ENCODE measurements around the gene XPO6.

XPO6 gene

GRCh38 chr16:28087675-28088300, 124.0 kb downstream of the XPO6 start:
- Histone ChIP-seq H3K27me3 (ENCODE audit: insufficient read depth, low read length, poor library complexity, severe bottlenecking) (no peaks in the 10 kb centered on the region), H3K9ac (ENCODE audit: low read depth, low read length, poor library complexity, severe bottlenecking) (no peak overlapping the region), H4K20me1 (ENCODE audit: insufficient read depth, low read length, poor library complexity, severe bottlenecking) (no peaks in the 10 kb centered on the region), H3K79me2 (ENCODE audit: insufficient read depth, low read length) (no peaks in the 10 kb centered on the region), H3F3A (ENCODE audit: low read depth) (no peaks in the 10 kb centered on the region), H3K9me2 (replicated peaks; ENCODE audit: low read depth, low read length) (no peaks in the 10 kb centered on the region), H3K4me3 (ENCODE audit: low read length, poor library complexity, severe bottlenecking) (no peak overlapping the region), H3K4me1 (ENCODE audit: insufficient read depth, low read length, poor library complexity, severe bottlenecking) (no peaks in the 10 kb centered on the region), H3K36me3 (ENCODE audit: insufficient read depth, low read length) (no peaks in the 10 kb centered on the region), H3K4me2 (ENCODE audit: low read depth, low read length, poor library complexity, severe bottlenecking) (no peak overlapping the region), H3K9me3 (ENCODE audit: insufficient read depth, low read depth, low read length) (no peaks in the 10 kb centered on the region), H2AFZ (ENCODE audit: low read length) (no peak overlapping the region)
- no peak for TF ChIP-seq EZH2phosphoT487 (IDR thresholded peaks at IDR 0.05; ENCODE audit: borderline replicate concordance)
- TF ChIP-seq CTCF (conservative IDR thresholded peaks at IDR 0.05; ENCODE audit: low read length), result no peak

- Histone ChIP-seq H3K27me3 (ENCODE audit: insufficient read depth, low read length, poor library complexity, severe bottlenecking) (no peaks in the 10 kb centered on the region), H3K9me3 (ENCODE audit: insufficient read depth, low read depth, low read length) (no peaks in the 10 kb centered on the region), H3K4me1 (ENCODE audit: insufficient read depth, low read length, poor library complexity, severe bottlenecking) (no peaks in the 10 kb centered on the region), H3K79me2 (ENCODE audit: insufficient read depth, low read length) (no peaks in the 10 kb centered on the region), H4K20me1 (ENCODE audit: insufficient read depth, low read length, poor library complexity, severe bottlenecking) (no peaks in the 10 kb centered on the region), H2AFZ (ENCODE audit: low read length) (no peak overlapping the region), H3F3A (ENCODE audit: low read depth) (no peaks in the 10 kb centered on the region), H3K4me2 (ENCODE audit: low read depth, low read length, poor library complexity, severe bottlenecking) (no peak overlapping the region), H3K9ac (ENCODE audit: low read depth, low read length, poor library complexity, severe bottlenecking) (no peak overlapping the region), H3K36me3 (ENCODE audit: insufficient read depth, low read length) (no peaks in the 10 kb centered on the region), H3K9me2 (replicated peaks; ENCODE audit: low read depth, low read length) (no peaks in the 10 kb centered on the region), H3K4me3 (ENCODE audit: low read length, poor library complexity, severe bottlenecking) (no peak overlapping the region)
- TF ChIP-seq CTCF (conservative IDR thresholded peaks at IDR 0.05; ENCODE audit: low read length) (no peak), EZH2phosphoT487 (IDR thresholded peaks at IDR 0.05; ENCODE audit: borderline replicate concordance) (no peak)
These were observed 124.6 kb downstream of the XPO6 start for GRCh38 chr16:28087140-28087660.

GRCh38 chr16:28086186-28087139, 125.3 kb downstream of the XPO6 start:
- Histone ChIP-seq H3K27me3 (ENCODE audit: insufficient read depth, low read length, poor library complexity, severe bottlenecking) (no peaks in the 10 kb centered on the region), H3K4me1 (ENCODE audit: insufficient read depth, low read length, poor library complexity, severe bottlenecking) (no peaks in the 10 kb centered on the region), H3K9me3 (ENCODE audit: insufficient read depth, low read depth, low read length) (no peaks in the 10 kb centered on the region), H3K79me2 (ENCODE audit: insufficient read depth, low read length) (no peaks in the 10 kb centered on the region), H3K36me3 (ENCODE audit: insufficient read depth, low read length) (no peaks in the 10 kb centered on the region), H3K4me2 (ENCODE audit: low read depth, low read length, poor library complexity, severe bottlenecking) (no peak overlapping the region), H2AFZ (ENCODE audit: low read length) (no peak overlapping the region), H3K4me3 (ENCODE audit: low read length, poor library complexity, severe bottlenecking) (no peak overlapping the region), H4K20me1 (ENCODE audit: insufficient read depth, low read length, poor library complexity, severe bottlenecking) (no peaks in the 10 kb centered on the region), H3K9me2 (replicated peaks; ENCODE audit: low read depth, low read length) (no peaks in the 10 kb centered on the region), H3F3A (ENCODE audit: low read depth) (no peaks in the 10 kb centered on the region), H3K9ac (ENCODE audit: low read depth, low read length, poor library complexity, severe bottlenecking) (no peak overlapping the region)
- TF ChIP-seq CTCF (conservative IDR thresholded peaks at IDR 0.05; ENCODE audit: low read length) (no peak), EZH2phosphoT487 (IDR thresholded peaks at IDR 0.05; ENCODE audit: borderline replicate concordance) (no peak)
